Keratinocyte (primary cell): ENCODE data around the gene TSLP. TPM values are rescaled to one million over a fixed set of nuclear protein-coding genes. Genes with fewer than 3 reads are reported as not detected.
A peak's percentile ranks its signal among the peaks of the same experiment; 100 is the strongest.

Experiments
- DNase-seq: peaks from one replicate; pipeline ENCODE4 v3.0.0-alpha.2; 2011; ENCODE audit warnings: low read depth, missing footprints, low spot score
- FAIRE-seq: peaks from 2 replicates; lab custom pipeline; 2011; peaks lifted over from hg19 to GRCh38; lab: Jason Lieb, UNC
- H2AFZ ChIP-seq: 2 replicates; pipeline ENCODE4 v1.6.0; 2012; ENCODE audit warnings: low read length, control low read depth, inconsistent platforms; ENCODE audit not compliant: control insufficient read depth
- H3K27ac ChIP-seq: 2 replicates; pipeline ENCODE4 v1.5.1; 2011; ENCODE audit warnings: low read length; ENCODE audit not compliant: control insufficient read depth, insufficient read depth
- H3K27me3 ChIP-seq: 3 replicates; pipeline ENCODE4 v1.6.0; 2011; ENCODE audit warnings: low read length; ENCODE audit not compliant: control insufficient read depth, insufficient read depth; ENCODE audit errors: extremely low read depth
- H3K36me3 ChIP-seq, 2 experiments: 2 replicates in 1 of 2; 3 replicates in 1 of 2; pipeline ENCODE4 v1.5.1; 2011; ENCODE audit warnings: low read length in 2 of 2, mild to moderate bottlenecking in 1 of 2; ENCODE audit not compliant: control insufficient read depth in 2 of 2, insufficient read depth in 2 of 2; ENCODE audit errors: extremely low read depth in 1 of 2
- H3K4me1 ChIP-seq: 3 replicates; pipeline ENCODE4 v1.5.1; 2011; ENCODE audit warnings: low read length; ENCODE audit not compliant: control insufficient read depth, insufficient read depth; ENCODE audit errors: extremely low read depth
- H3K4me2 ChIP-seq: 3 replicates; pipeline ENCODE4 v1.6.0; 2011; ENCODE audit warnings: low read depth, low read length; ENCODE audit not compliant: control insufficient read depth, insufficient read depth; ENCODE audit errors: extremely low read depth
- H3K4me3 ChIP-seq, 3 experiments: fragments of 200-600 bp in 1 of 3; sonication (generic) in 1 of 3; 2 replicates in 2 of 3; 3 replicates in 1 of 3; pipeline ENCODE4 v1.5.1; 2011 to 2016; ENCODE audit warnings: low read length in 3 of 3, mild to moderate bottlenecking in 3 of 3, control low read depth in 2 of 3, inconsistent platforms in 1 of 3, low read depth in 1 of 3, mixed read lengths in 1 of 3, mixed run types in 1 of 3, moderate library complexity in 1 of 3; ENCODE audit not compliant: control insufficient read depth in 2 of 3, insufficient read depth in 2 of 3; ENCODE audit errors: extremely low read depth in 1 of 3
- H3K79me2 ChIP-seq: 2 replicates; pipeline ENCODE4 v1.6.0; 2012; ENCODE audit warnings: low read length; ENCODE audit not compliant: control insufficient read depth, insufficient read depth
- H3K9ac ChIP-seq: 3 replicates; pipeline ENCODE4 v1.6.0; 2011; ENCODE audit warnings: low read length; ENCODE audit not compliant: control insufficient read depth, insufficient read depth; ENCODE audit errors: extremely low read depth
- H3K9me1 ChIP-seq: 3 replicates; pipeline ENCODE4 v1.6.0; 2011; ENCODE audit warnings: low read length; ENCODE audit not compliant: control insufficient read depth, insufficient read depth; ENCODE audit errors: extremely low read depth
- H3K9me3 ChIP-seq: 2 replicates; pipeline ENCODE4 v1.5.1; 2012; ENCODE audit warnings: low read depth, low read length; ENCODE audit not compliant: control insufficient read depth
- H4K20me1 ChIP-seq: 3 replicates; pipeline ENCODE4 v1.6.0; 2011; ENCODE audit warnings: low read length; ENCODE audit not compliant: control insufficient read depth, insufficient read depth; ENCODE audit errors: extremely low read depth
- CTCF ChIP-seq, 3 experiments: IDR thresholded peaks in 1 of 3; conservative IDR thresholded peaks in 1 of 3; optimal IDR thresholded peaks in 1 of 3; 2 replicates in 2 of 3; 3 replicates in 1 of 3; pipeline versions ENCODE3 to v1.5.1; 2011; ENCODE audit warnings: low read length in 3 of 3, mild to moderate bottlenecking in 3 of 3, moderate library complexity in 2 of 3, control low read depth in 1 of 3, inconsistent platforms in 1 of 3; ENCODE audit not compliant: insufficient read depth in 2 of 3; ENCODE audit errors: extremely low read depth in 1 of 3
- EZH2 ChIP-seq: IDR thresholded peaks from one replicate; pipeline ENCODE4 v1.6.1; 2012; ENCODE audit warnings: inconsistent platforms, mild to moderate bottlenecking, low read length, moderate library complexity
- dilution Hi-C: fragments of 300-500 bp; cut with MboI; formaldehyde crosslinking; loops from one replicate; pipeline ENCODE4 v1.7.0; 2020; ENCODE audit warnings: low sequenced_read_pairs; ENCODE audit not compliant: extremely low pct_ligation_motif_present
- polyA plus RNA-seq, 5 experiments: library from polyadenylated mRNA; depleted of rRNA in 3 of 5; stranded (reverse) in 3 of 5; stranded (forward) in 1 of 5; unstranded in 1 of 5; fragments of >200 nt; gene quantifications; 1 replicate in 1 of 5; 2 replicates in 3 of 5; 3 replicates in 1 of 5; pipeline versions ENCODE4 v1.2.1 to v1.2.3, GENCODE V29; 2011 to 2012; ENCODE audit warnings: missing spikeins in 2 of 5, low read depth in 1 of 5, low replicate concordance in 1 of 5

TSLP gene
- polyA plus RNA-seq, 1 donor (not counting 4 experiments of a cell fraction or from before 2014, with no cell fraction given), result 1.1 TPM

- dilution Hi-C loops, result no loop called here
- TF ChIP-seq EZH2, result no peak
- TF ChIP-seq CTCF (optimal IDR thresholded peaks at IDR 0.05 in 1 of 3, IDR thresholded peaks at IDR 0.05 in 1 of 3, conservative IDR thresholded peaks at IDR 0.05 in 1 of 3; ENCODE audit: extremely low read depth in 1 of 3, insufficient read depth in 2 of 3, low read length in 3 of 3), result no peak
- Histone ChIP-seq H3K9ac (no peak overlapping the region), H3K4me1 (no peaks in the 10 kb centered on the region), H3K9me3 (no peaks in the 10 kb centered on the region), H3K27me3 (no peaks in the 10 kb centered on the region), H3K79me2 (no peaks in the 10 kb centered on the region), H3K27ac (no peak overlapping the region), H3K4me3 (no peak overlapping the region), H3K9me1 (no peaks in the 10 kb centered on the region), H4K20me1 (no peaks in the 10 kb centered on the region), H2AFZ (no peak overlapping the region), H3K36me3 (no peaks in the 10 kb centered on the region), H3K4me2 (no peak overlapping the region)
- FAIRE-seq (no peak), DNase-seq (no peak)
Observed at GRCh38 chr5:111083323-111083722, 11.8 kb downstream of the TSLP start.

- Histone ChIP-seq H3K4me2 (peak within 1 kb of the TSS; percentile 77), H3K36me3 (peaks cover 4 to 7% of the 10 kb centered on the region in 2 experiments), H3K9ac (peak within 1 kb of the TSS; percentile 91), H3K27ac (peak within 1 kb of the TSS; percentile 86), H3K4me3 (peak within 1 kb of the TSS; percentile 85 to 95 (median 89)), H3K27me3 (no peaks in the 10 kb centered on the region), H4K20me1 (no peaks in the 10 kb centered on the region), H3K79me2 (peaks cover 42% of the 10 kb centered on the region), H3K9me3 (no peaks in the 10 kb centered on the region), H2AFZ (peak within 1 kb of the TSS; percentile 96), H3K9me1 (no peaks in the 10 kb centered on the region), H3K4me1 (peaks cover 5% of the 10 kb centered on the region)
- DNase-seq, result peak; percentile 52
- peak; percentile 90 for FAIRE-seq
- dilution Hi-C loops, result no loop called here
- TF ChIP-seq CTCF (optimal IDR thresholded peaks at IDR 0.05 in 1 of 3, IDR thresholded peaks at IDR 0.05 in 1 of 3, conservative IDR thresholded peaks at IDR 0.05 in 1 of 3; ENCODE audit: extremely low read depth in 1 of 3, insufficient read depth in 2 of 3, low read length in 3 of 3), result no peak
- no peak for TF ChIP-seq EZH2
Observed at GRCh38 chr5:111092062-111092853, 20.7 kb downstream of the TSLP start, which contains the start of gene WDR36. WDR36 (plus strand) TSS chr5:111092348; CDS start chr5:111092457, 109 bp downstream.
